B cell (primary cell): ENCODE measurements around the gene TUBGCP2.

Experiments
- EZH2 ChIP-seq: IDR thresholded peaks from 2 replicates; pipeline ENCODE4 v1.6.1; 2012; ENCODE audit warnings: borderline replicate concordance, low read depth, mild to moderate bottlenecking, moderate library complexity, low read length; ENCODE audit not compliant: insufficient read depth, poor library complexity, severe bottlenecking
- TF ChIP-seq, protein P1 (sequence below): fragments of 200-600 bp; IDR thresholded peaks from one replicate; pipeline ENCODE4 v1.8.0; 2022; ENCODE audit warnings: antibody characterized with exemption, mild to moderate bottlenecking

DNA sequence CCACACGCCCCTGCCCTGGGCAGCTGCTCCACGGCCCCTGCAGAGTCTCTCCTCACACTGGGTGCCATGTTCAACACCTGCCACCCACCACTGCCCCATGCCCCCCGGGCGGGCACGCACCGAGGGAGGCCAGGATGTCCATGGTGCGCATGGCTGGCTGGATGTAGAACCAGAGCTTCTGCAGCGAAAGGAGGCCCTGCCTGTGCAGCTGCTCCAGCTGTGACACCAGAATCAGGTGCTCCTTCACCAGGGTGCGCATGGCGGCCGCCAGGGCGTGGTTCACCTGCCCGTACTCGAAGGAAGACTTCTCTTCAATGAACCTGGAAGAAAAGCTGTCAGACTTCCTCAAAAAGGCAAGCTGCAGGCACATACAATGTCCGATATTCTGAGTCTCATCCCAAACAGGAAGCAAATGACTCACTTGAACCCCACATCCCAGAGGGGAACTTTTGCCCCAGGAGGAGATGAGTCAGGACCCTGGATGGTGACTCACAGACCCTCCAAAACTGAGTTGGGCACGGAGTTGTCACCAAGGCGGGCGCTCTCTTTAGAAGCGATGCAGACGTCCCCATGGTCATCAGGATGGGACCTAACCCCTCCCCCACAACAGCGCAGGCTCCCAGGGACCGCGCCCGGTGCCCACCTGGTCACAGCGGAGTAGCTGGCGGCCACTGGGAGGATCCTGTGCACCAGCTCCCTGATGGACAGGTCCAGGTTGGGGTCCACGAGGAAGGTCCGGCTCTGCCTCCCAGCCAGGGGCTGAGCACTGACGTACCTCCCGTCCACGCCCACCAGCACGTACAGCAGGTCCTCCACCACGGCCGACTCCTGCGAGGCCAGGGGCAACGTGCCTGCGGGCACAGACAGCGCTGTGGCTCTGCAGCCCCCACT is 15.5 kb downstream of the TUBGCP2 start:
- TF ChIP-seq, protein P1, sequence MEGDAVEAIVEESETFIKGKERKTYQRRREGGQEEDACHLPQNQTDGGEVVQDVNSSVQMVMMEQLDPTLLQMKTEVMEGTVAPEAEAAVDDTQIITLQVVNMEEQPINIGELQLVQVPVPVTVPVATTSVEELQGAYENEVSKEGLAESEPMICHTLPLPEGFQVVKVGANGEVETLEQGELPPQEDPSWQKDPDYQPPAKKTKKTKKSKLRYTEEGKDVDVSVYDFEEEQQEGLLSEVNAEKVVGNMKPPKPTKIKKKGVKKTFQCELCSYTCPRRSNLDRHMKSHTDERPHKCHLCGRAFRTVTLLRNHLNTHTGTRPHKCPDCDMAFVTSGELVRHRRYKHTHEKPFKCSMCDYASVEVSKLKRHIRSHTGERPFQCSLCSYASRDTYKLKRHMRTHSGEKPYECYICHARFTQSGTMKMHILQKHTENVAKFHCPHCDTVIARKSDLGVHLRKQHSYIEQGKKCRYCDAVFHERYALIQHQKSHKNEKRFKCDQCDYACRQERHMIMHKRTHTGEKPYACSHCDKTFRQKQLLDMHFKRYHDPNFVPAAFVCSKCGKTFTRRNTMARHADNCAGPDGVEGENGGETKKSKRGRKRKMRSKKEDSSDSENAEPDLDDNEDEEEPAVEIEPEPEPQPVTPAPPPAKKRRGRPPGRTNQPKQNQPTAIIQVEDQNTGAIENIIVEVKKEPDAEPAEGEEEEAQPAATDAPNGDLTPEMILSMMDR, result no peak
- TF ChIP-seq EZH2, result no peak
